Stimulated activated CD4-positive, alpha-beta T cell treated with anti-CD3 and anti-CD28 coated beads, Interleukin-12 subunit alpha, Interleukin-12 subunit beta, amount 100 ng/mL, for 4 hours (primary cell): Measurements from ENCODE around the gene TTC27.
"Not testable (repeated sequence)": the region's sequence is repeated elsewhere in the genome, so short reads cannot be mapped to it uniquely, and the experiment has no call there.

Experiments
- DNase-seq: peaks from one replicate; pipeline ENCODE4 v3.0.0-alpha.2; 2020

TTC27 gene

GRCh38 chr2:32812316-32812715 lies 184.5 kb downstream of the TTC27 start:
- no peak for DNase-seq

DNA sequence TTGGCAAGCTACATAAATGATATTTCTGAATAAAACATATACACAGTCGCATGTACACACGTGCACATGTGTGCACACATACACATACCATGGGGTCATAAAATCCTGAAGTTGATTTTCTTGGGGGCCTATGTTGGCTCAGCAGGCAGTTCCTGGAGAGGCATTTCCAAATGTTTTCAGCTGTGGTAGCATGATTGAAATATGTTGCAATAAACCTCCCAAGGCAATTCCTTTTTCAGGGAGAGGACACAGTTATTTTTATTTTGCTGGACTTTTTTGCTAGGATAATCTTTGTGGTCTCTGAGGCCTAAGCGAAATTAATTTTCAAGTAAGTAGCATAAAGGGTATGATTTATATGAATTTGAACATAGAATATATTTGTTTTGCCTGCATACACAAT lies 192.2 kb downstream of the TTC27 start:
- no peak for DNase-seq

DNA sequence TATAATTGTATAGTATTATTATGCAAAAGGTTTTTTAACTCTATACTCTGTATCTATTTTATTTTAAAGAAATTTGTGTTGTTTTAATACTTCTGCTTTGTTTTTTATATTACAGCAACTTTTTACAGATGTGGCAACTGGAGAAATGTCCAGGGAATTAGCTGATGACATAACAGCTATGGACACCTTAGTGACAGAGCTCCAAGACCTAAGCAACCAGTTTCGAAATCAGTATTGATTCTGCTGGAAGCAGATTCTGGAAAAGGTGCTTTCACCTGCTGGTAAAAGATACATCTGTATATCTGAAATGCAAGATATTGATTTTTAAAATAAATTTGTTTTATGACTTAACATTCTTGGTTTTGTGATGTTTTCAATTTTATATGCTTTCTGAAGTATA lies 192.9 kb downstream of the TTC27 start:
- DNase-seq: no peak

GRCh38 chr2:32824070-32824809 lies 196.4 kb downstream of the TTC27 start:
- DNase-seq: no peak

DNA sequence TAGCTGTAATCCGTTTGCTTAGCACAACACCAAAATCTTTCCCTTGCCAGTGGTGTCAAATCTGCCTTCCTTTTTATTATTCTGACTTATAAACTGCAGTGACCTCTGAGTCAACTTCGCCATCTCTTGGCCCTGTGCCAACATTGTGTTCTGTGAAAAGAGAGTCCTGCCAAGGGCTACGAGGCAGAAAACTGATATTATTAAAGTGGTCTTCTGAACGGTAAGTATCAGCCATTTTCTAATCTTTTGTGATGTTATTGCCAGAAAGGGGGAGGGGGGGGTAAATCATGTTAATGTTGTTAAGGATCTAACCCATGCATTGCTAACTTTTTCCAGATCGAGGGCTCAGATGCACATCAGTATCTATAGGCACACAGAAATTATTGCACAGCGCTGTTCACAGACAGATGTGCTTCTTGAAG lies 197.5 kb downstream of the TTC27 start:
- no peak for DNase-seq

- no peak for DNase-seq
Observed at GRCh38 chr2:32830196-32830595, 202.3 kb downstream of the TTC27 start.

DNA sequence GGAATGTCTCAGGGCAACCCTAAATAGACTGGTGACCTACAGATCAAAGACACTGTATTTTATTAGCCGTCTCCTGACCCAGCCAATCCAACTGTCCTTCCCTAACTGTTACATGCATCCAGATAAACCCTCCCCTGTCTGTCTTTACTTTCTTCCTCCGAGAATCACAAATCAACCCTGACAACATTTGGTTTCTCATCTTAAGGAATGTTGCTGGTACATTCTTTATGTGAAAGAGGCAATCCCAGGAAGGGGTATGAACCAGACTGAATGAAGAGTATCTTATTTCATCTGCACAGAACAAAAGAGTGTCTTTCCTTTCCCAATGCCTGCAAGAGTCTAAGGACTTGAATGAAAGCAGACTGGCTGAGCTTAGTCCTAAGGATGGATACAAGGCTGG lies 205.0 kb downstream of the TTC27 start:
- DNase-seq: no peak

DNA sequence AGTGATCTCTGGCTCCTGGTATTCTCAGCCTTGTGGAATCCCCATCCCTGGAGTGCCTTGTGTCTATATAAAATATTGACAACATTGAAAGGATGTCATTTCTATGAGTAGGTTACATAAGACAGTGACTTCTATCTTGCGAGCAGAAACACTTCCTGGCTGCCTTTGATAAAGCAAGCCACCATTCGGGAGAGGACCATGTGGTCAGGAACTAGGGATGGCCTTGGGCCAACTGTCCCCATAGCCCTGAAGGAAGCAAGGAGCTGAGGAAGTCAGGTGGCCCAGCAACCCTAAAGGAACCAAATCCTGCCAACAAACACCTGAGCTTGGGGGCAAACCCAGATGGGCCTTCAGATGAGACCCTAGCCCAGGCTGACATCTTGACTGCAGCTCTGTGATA lies 205.9 kb downstream of the TTC27 start:
- DNase-seq: no peak

GRCh38 chr2:32835148-32835547 lies 207.3 kb downstream of the TTC27 start:
- DNase-seq: no peak

DNA sequence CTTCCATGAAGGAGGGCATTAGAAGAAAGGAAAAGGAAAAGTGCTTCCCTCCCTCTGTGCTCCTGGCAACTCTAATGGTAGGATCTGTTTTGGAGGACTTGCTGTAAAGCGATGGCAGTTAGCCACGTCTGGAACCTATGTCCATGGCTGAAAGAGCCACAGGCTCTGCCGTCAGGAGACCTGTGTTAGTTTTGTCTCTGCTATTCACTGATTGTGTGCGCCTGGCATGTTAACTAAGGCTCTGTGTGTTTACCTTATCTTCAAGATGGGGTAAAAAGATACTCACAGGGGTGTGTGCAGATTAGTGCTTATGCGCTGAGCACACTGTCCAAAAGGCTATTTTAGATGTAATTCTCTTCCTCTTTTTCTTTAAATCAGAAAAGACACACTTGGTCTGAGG lies 209.1 kb downstream of the TTC27 start:
- no peak for DNase-seq

DNA sequence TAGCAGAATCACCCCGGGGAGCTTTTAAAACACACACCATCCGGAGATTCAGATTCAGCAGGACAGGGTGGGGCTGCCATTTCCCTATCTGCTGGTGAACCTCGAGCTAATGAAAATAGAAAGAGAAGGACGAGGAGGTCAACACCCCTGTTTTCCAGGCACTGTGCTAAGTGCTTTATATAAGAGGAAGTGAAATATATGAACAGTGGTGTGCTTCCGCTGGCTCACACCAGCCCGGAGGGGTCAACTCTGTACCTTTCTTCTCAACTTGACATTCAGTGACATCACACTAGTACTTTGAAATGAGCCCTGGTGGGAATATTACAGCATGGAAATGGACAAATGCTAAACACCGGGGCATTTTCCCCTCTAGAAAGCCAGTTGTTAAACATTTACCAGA lies 210.6 kb downstream of the TTC27 start:
- DNase-seq: no peak

- DNase-seq: no peak
Observed at GRCh38 chr2:32838949-32839348, 211.1 kb downstream of the TTC27 start.

- no peak for DNase-seq
Observed at GRCh38 chr2:32841931-32842898, 214.4 kb downstream of the TTC27 start.

GRCh38 chr2:32843699-32844098 lies 215.8 kb downstream of the TTC27 start:
- DNase-seq: no peak

- no peak for DNase-seq
Observed at GRCh38 chr2:32844253-32844652, 216.4 kb downstream of the TTC27 start.

DNA sequence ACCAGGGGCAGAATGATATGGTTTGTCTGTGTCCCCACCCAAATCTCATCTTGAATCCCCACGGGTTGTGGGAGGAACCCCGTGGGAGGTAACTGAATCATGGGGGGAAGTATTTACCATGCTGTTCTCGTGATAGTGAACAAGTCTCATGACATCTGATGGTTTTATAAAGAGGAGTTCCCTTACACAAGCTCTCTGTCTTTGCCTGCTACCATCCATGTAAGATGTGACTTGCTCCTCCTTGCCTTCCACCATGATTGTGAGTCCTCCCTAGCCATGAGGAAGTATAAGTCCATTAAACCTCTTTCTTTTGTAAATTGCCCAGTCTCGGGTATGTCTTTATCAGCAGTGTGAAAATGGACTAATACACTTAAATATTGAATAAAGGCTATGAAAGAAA lies 218.4 kb downstream of the TTC27 start:
- DNase-seq: not testable (repeated sequence)

DNA sequence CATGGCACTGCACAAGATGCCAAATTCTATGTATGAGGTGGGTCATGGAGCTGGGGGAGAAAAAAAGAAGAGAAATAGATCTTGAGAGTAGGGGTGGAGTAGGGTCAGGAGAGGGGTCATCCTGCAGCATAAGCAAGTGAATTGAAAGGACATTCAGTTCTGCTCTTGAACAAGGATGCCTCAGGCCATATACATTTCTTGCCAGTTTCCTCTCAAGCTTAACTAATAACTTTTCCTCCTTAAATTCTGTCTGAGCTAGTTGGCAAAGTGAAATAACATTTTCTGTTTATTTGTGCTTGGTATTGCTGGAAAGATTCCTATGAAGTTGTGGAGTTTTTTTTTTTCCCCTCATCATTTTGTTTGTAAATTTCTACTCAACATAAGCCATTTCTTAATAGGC lies 219.9 kb downstream of the TTC27 start:
- no peak for DNase-seq

- no peak for DNase-seq
Observed at GRCh38 chr2:32849456-32850194, 221.8 kb downstream of the TTC27 start.

- no peak for DNase-seq
Observed at GRCh38 chr2:32851777-32852439, 224.1 kb downstream of the TTC27 start.

GRCh38 chr2:32852856-32853255 lies 225.0 kb downstream of the TTC27 start:
- no peak for DNase-seq

DNA sequence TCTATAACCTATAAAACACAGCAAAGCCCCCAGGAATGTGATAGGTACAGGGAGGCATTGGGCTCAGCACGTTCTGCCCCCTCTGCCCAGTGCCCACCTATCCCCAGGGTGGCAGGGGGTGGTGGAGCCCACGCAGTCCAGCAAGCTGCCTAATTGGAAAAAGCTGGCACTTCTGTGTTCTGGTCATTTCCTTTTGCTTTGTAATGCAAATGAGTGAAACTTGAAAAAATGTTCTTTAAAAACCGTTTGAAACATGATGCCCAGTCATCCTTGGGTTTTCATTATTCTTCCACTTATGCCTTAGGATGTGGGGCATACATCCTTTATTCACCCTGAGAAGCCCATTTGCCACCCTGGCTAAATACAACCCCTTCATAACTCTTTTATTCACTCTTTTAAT lies 229.0 kb downstream of the TTC27 start:
- DNase-seq: no peak

GRCh38 chr2:32858713-32859112 lies 230.9 kb downstream of the TTC27 start:
- no peak for DNase-seq

DNA sequence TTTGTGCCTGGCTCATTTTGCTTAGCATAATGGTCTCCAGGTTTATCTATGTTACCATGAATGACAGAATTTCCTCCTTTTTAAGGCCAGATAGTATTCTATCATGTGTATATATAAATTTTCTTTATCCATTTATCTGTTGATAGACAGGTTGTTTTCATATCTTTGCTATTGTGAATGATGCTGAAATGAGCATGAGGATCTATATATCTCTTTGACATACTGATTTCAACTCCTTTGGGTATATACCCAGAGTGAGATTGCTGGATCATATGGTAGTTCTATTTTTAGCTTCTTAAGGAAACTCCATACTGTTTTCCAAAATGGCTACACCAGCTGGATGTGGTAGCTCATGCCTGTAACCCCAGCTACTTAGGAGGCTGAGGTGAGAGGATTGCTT lies 232.5 kb downstream of the TTC27 start:
- no peak for DNase-seq
